NCI-H2196 (cell line): ENCODE measurements around the gene ABCD3.
"Not testable (repeated sequence)": the region's sequence is repeated elsewhere in the genome, so short reads cannot be mapped to it uniquely, and the experiment has no call there.

ENCODE experiments used
- DNase-seq: peaks from one replicate; lab custom pipeline; 2025; ENCODE audit not compliant: unreplicated experiment; lab: John Stamatoyannopoulos, UW

Gene ABCD3

GRCh38 chr1:94417978-94418663 is at the start of gene ABCD3:
Gene ABCD3 (plus strand): TSS chr1:94418389. CDS start chr1:94418479, 90 bp downstream.
- DNase-seq: peak; percentile 96

DNA sequence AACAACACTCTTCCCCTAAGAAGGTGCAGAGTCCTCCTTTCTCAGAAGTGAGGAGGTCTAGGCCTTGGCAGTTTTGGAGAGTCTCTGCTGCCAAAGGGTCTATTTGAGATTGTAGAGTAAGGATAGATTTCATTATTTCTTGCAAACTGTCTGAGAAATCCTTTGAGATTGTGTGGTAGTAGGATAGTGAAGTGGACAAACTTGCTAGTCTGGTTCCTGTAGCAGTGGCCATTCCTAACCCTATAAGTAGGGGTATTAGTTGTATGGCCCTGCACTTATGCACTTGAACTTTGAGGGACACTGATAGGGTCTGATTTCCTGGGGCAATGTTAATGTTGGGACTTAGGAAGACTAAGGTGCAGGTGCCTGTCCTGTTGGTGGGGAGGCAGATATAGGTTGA is 45.4 kb upstream of the ABCD3 start:
- DNase-seq: not testable (repeated sequence)

- DNase-seq: not testable (repeated sequence)
Measured at GRCh38 chr1:94373311-94373710, 44.9 kb upstream of the ABCD3 start.

GRCh38 chr1:94375666-94376065 is 42.5 kb upstream of the ABCD3 start:
- not testable (repeated sequence) for DNase-seq

DNA sequence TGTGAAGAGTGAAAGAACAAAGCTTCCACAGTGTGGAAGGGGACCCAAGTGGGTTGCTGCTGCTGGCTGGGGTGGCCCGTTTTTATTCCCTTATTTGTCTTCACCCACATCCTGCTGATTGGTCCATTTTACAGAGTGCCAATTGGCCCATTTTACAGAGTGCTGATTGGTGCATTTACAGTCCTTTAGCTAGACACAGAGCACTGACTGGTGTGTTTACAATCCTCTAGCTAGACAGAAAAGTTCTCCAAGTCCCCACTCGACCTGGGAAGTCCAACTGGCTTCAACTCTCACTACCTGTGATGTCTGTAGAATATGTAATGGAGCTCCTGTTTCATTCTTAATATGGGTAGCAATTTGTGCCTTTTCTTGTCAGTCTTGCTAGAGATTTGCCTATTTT is 39.7 kb upstream of the ABCD3 start:
- DNase-seq: not testable (repeated sequence)

DNA sequence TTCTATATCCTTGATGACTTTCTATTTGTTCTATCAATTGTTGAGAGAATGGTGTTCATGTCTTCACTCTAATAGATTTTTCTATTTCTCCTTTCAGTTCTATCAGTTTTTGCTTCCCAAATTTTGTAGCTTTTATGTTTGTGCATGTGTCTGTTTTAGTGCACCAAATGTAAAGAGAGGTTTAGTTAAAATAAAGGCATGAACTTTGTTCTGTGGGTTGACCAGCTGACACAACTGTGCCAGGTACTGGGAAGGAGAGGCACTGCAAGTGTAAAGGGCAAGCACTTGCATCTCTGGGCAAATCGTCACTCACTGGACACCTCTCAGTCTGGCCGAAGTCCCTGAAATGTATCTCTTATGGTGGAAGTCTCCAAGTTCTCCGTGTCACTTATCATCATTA is 38.6 kb upstream of the ABCD3 start:
- no peak for DNase-seq

DNA sequence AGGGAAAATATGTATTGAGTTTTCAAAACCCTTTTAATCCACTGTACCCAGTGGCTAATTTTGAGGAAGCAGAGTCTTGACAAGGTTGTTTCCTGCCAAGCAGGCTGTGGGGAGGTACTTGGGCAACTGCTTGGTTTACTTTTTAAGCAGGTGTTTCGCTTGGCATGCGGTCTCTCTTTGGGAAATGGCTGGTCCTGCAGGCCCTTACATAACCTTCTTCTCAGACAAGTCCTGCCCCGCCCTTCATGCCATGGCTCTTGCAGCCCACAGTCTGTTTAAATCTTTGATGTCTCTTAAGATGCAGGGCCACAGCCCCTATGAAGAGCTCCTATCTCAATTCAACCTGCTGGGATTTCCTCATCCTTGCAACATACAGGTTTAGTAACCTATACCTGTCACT is 36.0 kb upstream of the ABCD3 start:
- no peak for DNase-seq

GRCh38 chr1:94383966-94384408 is 34.2 kb upstream of the ABCD3 start:
- DNase-seq: no peak

DNA sequence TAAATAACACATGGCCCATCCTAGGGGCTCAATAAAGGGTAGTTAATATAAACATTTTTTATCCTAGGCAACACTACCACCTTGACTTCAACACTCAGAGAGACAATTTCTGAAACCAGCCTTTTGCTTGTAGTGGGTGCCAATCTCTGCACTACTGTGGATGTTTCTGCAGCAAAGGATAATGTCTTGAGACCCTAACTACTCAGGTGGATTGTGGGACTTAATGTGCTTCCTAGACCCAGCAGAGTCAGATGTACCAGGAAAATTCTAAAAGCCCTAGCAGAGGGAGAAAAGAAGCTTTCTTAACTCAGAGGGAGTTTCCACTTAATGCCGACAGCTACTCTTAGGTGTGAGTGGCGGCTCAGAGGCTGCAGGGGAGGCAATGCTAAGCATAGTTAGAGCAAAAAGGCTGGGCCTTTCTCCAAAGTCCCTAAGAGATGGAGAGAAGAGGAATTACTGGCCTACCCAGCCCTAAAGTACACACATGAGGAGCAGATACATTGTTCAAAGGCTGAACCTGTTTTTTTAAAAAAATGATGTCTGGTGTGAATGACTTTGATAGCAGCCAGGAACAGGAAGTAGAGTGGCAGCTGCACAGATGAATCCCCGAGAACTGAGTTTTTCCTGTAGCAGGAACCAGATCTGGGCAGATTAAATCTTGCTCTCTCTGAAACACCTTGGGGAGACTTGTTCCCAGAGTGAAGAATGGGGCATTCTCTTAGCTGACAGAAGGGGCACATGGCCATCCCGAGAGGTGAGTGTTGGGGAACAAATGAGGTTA is 33.5 kb upstream of the ABCD3 start:
- no peak for DNase-seq

DNA sequence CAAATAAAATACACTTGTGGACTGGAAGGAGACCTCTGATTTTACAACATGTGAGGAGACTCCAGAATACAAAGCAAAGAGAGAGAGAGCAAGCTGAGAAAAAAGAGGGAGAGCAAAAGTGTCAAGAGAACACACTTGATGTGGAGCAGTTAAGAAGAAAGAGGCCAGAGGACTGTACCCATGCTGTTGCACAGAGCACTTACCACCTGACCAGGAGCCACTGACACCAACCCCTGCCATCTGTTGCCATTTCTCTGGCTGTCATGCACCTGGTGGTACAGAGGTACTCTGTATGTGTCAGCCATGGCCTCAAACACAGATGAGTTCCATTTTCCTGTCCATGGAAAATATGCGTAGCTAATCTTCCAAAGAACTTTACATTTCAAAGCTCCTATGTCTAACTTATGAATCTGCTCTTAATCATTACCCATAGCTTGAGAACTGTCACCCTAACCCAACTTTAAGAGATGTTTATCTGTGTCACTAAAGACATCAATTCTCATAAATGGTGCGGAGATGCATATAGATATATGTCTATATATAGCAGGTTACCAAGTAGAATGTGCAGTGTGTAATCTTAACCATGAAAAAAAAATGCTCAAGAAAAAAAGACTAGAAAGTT is 32.8 kb upstream of the ABCD3 start:
- no peak for DNase-seq

- DNase-seq: no peak
Measured at GRCh38 chr1:94389298-94389697, 28.9 kb upstream of the ABCD3 start.

GRCh38 chr1:94394247-94394646 is 23.9 kb upstream of the ABCD3 start:
- no peak for DNase-seq

- DNase-seq: no peak
Measured at GRCh38 chr1:94395231-94395630, 23.0 kb upstream of the ABCD3 start.

DNA sequence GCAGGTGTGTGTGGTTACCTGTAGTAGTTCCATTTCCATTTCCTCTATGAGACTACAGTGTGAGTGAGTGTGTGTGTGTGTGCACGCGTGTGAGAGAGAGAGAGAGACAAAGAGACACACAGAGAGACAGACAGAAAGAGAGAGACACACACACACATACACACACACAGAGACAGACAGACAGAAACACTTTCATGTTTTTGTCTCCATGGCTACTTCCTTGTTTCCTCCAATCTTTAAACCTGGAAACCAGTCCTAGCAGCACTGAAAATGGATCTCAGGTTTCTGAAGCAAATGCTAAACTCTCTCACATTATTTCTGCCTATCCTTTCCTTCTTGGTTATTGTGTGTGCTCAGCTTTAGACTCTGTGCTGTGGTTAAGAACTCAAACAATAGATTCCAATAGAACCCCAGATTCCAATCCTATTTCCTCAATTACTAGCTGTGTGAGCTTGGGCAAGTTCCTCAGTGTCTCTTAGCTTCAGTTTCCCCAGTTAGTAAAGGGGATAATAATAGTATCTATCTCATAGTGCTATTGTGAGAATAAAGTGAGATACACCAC is 22.4 kb upstream of the ABCD3 start:
- DNase-seq: no peak

DNA sequence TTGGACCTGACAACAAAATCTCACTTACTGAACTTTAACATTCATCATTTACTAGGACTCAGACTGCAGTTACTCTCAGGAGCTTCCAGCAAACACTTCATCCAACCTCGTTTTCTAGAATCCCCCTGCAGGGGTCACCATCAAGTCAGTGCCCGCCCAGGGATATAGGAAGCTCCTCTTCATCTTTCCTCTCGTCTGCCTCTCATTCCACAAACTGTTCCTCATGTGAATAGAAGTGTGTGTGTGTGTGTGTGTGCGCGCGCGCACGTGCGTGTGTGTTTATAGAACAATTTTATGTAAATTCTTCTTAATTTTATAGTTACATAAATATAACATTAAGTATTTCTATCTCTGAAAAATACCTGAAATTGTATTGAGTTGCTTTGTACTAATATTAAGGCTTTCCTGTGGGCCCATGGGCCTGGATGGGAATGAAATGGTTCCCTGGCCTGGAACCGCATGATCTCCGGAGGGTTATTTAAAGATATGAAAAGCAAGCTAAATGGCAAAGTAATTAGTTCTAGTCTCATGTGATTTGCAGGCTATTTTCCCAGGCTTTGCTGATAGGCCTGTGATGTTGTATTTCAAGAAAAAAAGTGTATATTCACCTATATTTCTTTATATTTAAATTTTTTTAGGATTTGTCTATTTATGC is 21.7 kb upstream of the ABCD3 start:
- no peak for DNase-seq

DNA sequence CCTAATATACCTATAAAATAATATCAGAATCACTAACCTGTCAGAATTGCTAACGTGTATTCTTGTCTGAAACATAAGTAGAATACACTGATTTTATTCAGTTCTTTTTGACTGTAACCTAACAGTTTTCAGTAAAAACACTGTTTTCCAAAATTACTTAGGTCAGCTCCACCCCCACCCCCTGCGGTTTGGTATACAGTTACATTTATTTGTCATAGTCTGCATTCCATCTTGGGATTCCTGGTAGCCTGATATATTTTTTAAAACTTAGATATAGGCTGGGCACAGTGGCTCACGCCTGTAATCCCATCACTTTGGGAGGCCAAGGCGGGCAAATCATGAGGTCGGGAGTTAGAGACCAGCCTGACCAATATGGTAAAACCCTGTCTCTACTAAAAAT is 19.8 kb upstream of the ABCD3 start:
- no peak for DNase-seq

GRCh38 chr1:94399453-94399852 is 18.7 kb upstream of the ABCD3 start:
- no peak for DNase-seq

GRCh38 chr1:94401206-94401605 is 17.0 kb upstream of the ABCD3 start:
- no peak for DNase-seq

DNA sequence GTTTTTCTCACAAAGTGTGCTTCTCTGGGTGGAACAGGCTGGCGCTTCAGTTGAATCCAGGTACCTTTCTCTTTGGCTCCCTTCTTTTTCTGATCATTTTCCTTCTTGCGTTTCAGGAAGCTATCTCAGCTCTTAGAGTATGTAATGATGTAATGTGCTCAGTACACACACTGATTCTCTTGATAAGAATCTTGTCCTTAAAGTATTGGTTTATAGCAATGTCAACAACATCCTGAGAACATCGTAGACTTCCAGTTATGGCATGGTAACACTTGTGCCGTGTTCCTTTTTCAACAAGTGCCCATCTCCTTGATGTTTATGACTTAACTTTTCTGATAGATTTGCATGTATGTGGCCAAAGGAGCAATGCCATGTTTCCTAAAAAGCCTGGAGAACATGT is 11.7 kb upstream of the ABCD3 start:
- DNase-seq: no peak

- no peak for DNase-seq
Measured at GRCh38 chr1:94408104-94408830, 9.9 kb upstream of the ABCD3 start.

- no peak for DNase-seq
Measured at GRCh38 chr1:94411237-94411636, 7.0 kb upstream of the ABCD3 start.
